GM12892 (cell line): ENCODE data around the gene SLIT3.

Source experiments
- POLR2A ChIP-seq: IDR thresholded peaks from 2 replicates; pipeline ENCODE4 v1.6.1; 2011; ENCODE audit warnings: low read depth, low read length, control low read depth
- POLR2AphosphoS5 ChIP-seq: IDR thresholded peaks from 2 replicates; pipeline ENCODE4 v1.6.1; 2011; ENCODE audit warnings: low read depth, low read length, control low read depth
- TAF1 ChIP-seq: IDR thresholded peaks from 2 replicates; pipeline ENCODE4 v1.6.1; 2011; ENCODE audit warnings: low read depth, mild to moderate bottlenecking, control low read depth, low read length, borderline replicate concordance

DNA sequence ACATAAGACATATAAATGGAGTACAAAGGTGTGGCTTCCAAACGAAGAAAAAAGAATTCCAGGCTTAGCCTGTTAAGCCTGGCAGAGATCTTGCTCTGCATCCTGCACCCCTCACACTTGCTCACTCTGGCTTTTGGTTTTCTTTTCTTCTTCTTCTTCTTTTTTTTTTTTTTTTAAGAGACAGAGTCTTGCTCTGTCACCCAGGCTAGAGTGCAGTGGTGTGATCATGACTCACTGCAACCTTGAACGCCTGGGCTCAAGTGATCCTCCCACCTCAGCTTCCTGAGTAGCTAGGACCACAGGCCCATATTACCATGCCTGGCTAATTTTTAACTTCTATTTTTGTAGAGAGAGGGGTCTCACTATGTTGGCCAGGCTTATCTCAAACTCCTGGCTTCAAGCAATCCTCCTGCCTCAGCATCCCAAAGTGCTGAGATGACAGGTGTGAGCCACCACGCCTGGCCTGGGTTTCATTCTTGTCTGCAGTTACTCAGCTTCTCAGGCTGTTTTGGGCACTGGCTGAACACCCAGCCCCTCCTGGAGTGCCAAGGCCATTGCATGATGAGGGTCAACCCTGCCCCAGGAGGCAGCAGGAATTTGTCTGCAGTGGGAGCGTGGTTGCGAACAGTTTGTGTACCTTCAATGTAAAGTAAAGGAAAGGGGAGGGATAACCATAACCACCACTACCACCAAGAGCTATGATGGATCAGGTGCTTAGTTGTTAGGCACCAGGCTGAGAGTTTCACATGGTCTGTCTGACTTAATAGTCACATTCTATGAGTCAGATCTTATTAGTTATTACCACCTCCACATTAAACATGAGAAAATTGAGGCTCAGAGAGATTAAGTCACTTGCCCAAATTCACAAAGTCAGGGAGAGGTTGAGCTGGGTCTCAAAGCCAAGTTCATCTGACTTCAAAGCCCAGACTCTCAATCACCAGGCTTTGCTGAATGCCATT is 502.6 kb downstream of the SLIT3 start:
- TF ChIP-seq POLR2A, result no peak
- TF ChIP-seq TAF1, result no peak
- no peak for TF ChIP-seq POLR2AphosphoS5
